Activated CD4-positive, alpha-beta T cell treated with anti-CD3 and anti-CD28 coated beads for 36 hours (primary cell): ENCODE data around the gene C2orf81. TPM values are rescaled to one million over a fixed set of nuclear protein-coding genes. Genes with fewer than 3 reads are reported as not detected.

Source experiments
- ATAC-seq: fragments of 200-7000 bp; cut with Tn5 transposase; one replicate; pipeline ENCODE4 v1.10.0; 2021; ENCODE audit warnings: mild to moderate bottlenecking, moderate library complexity
- CTCF ChIA-PET: fragments of 350-600 bp; sonication (Branson Sonifier 250); formaldehyde crosslinking; loops from one replicate; lab custom pipeline; 2021; ENCODE audit warnings: antibody characterized with exemption; lab: Charles Lee
- POLR2A ChIA-PET: fragments of 350-600 bp; sonication (Branson Sonifier 250); formaldehyde crosslinking; loops from one replicate; lab custom pipeline; 2021; ENCODE audit warnings: antibody characterized with exemption, inconsistent platforms; lab: Charles Lee
- DNase-seq: peaks from one replicate; pipeline ENCODE4 v3.0.0-alpha.2; 2020
- H3K27ac Mint-ChIP-seq: one replicate; pipeline ENCODE4 v1.8.0; 2021; ENCODE audit warnings: mixed read lengths
- H3K27me3 Mint-ChIP-seq: one replicate; pipeline ENCODE4 v1.8.0; 2021; ENCODE audit warnings: mixed read lengths
- H3K36me3 Mint-ChIP-seq: one replicate; pipeline ENCODE4 v1.8.0; 2021; ENCODE audit warnings: low read depth, mixed read lengths
- H3K4me1 Mint-ChIP-seq: one replicate; pipeline ENCODE4 v1.8.0; 2021; ENCODE audit warnings: mixed read lengths
- H3K4me3 Mint-ChIP-seq: one replicate; pipeline ENCODE4 v1.8.0; 2021; ENCODE audit warnings: mild to moderate bottlenecking, moderate library complexity, mixed read lengths
- H3K9me3 Mint-ChIP-seq: one replicate; pipeline ENCODE4 v1.8.0; 2021; ENCODE audit warnings: low read depth, mixed read lengths
- intact Hi-C, 2 experiments: fragments of 100-400 bp; cut with DNase I in 1 of 2; cut with micrococcal nuclease in 1 of 2; formaldehyde crosslinking; loops; one replicate each; pipeline versions ENCODE4 v1.14.2 to v1.15.1; 2022 to 2024; cut with DNase I, micrococcal nuclease
- total RNA-seq, 2 experiments: library from RNA; stranded (reverse); gene quantifications; one replicate each; pipeline ENCODE4 v1.2.3, GENCODE V29; 2021

C2orf81 gene
- total RNA-seq, 2 experiments from 2014 or later = 4.5 to 4.9 TPM

- Mint-ChIP-seq H3K4me1 (peaks cover 37% of the 10 kb centered on the region), H3K27ac (peak within 1 kb of the TSS; percentile 99), H3K36me3 (peaks cover 31% of the 10 kb centered on the region), H3K9me3 (no peaks in the 10 kb centered on the region), H3K27me3 (no peaks in the 10 kb centered on the region), H3K4me3 (peak within 1 kb of the TSS; percentile 90)
- POLR2A ChIA-PET = interaction anchor here (0.6 to 2.3 kb wide), 14 partner anchors 9 to 473 kb away, joined by 3 to 18 read pairs (median 4); partner anchors contain the start of genes AUP1, CCDC142, DQX1 and HTRA2
- intact Hi-C loops = loop anchor here (1.0 to 5.0 kb wide), 10 partner anchors 14 to 531 kb away; partner anchors contain the start of genes MRPL53 (in 2 of the 2), C2orf81 (in 1 of the 2), DGUOK (in 1 of the 2) and DOK1 (in 1 of the 2)
- ATAC-seq = peak; percentile 88
- peak; percentile 99 for DNase-seq
- CTCF ChIA-PET = interaction anchor here (0.6 to 6.6 kb wide), 12 partner anchors 10 to 260 kb away, joined by 3 to 62 read pairs (median 4); partner anchors contain the start of genes CCDC142, MRPL53, MTHFD2 and TTC31
These were observed 36.9 kb upstream of the C2orf81 start, which contains the start of gene WBP1 for GRCh38 chr2:74458132-74458937. TSS of gene WBP1 (plus strand) at chr2:74458438. CDS start at chr2:74458603, 165 bp downstream.

- POLR2A ChIA-PET = interaction anchor here (1.0 to 2.3 kb wide), 9 partner anchors 9 to 279 kb away, joined by 3 to 18 read pairs (median 5); partner anchors contain the start of genes AUP1, CCDC142, DQX1 and HTRA2
- peaks cover 40% of the 10 kb centered on the region for H3K4me1 Mint-ChIP-seq
These were observed 36.2 kb upstream of the C2orf81 start for GRCh38 chr2:74457549-74458131.

GRCh38 chr2:74457129-74457548 is 35.7 kb upstream of the C2orf81 start:
- peaks cover 44% of the 10 kb centered on the region for H3K4me1 Mint-ChIP-seq
- peaks cover 28% of the 10 kb centered on the region for H3K36me3 Mint-ChIP-seq
- H3K27ac Mint-ChIP-seq = peak overlapping the region; percentile 98
- intact Hi-C loops = loop anchor here (1.0 to 5.0 kb wide), 4 partner anchors 8 to 530 kb away; partner anchors contain the start of genes MOGS (in 2 of the 2) and DGUOK (in 1 of the 2)
- ChIA-PET CTCF (interaction anchor here (1.2 to 6.6 kb wide), 5 partner anchors 11 to 61 kb away, joined by 3 to 62 read pairs (median 14); partner anchors contain the start of genes C2orf81, CCDC142, MRPL53 and TTC31), POLR2A (interaction anchor here (0.6 to 1.9 kb wide), 3 partner anchors 12 to 25 kb away, joined by 3 to 9 read pairs (median 6); partner anchors contain the start of gene MRPL53)
- ATAC-seq (no peak), DNase-seq (no peak)
- no peaks in the 10 kb centered on the region for H3K27me3 Mint-ChIP-seq
- H3K4me3 Mint-ChIP-seq = peak overlapping the region; percentile 90
- H3K9me3 Mint-ChIP-seq = no peaks in the 10 kb centered on the region

More at GRCh38 chr2:74457549-74458131, 36.2 kb upstream of the C2orf81 start:
- no peaks in the 10 kb centered on the region for H3K9me3 Mint-ChIP-seq
- peak overlapping the region; percentile 99 for H3K27ac Mint-ChIP-seq
- ATAC-seq (peak; percentile 42), DNase-seq (peak; percentile 91)
- intact Hi-C loops = loop anchor here (1.0 to 5.0 kb wide), 12 partner anchors 8 to 530 kb away; partner anchors contain the start of genes MOGS (in 2 of the 2), MRPL53 (in 2 of the 2), C2orf81 (in 1 of the 2) and DGUOK (in 1 of the 2)
- CTCF ChIA-PET = interaction anchor here (0.7 to 6.6 kb wide), 10 partner anchors 10 to 259 kb away, joined by 3 to 62 read pairs (median 4); partner anchors contain the start of genes CCDC142, MRPL53, MTHFD2 and TTC31
- H3K4me3 Mint-ChIP-seq = peak overlapping the region; percentile 90
- peaks cover 28% of the 10 kb centered on the region for H3K36me3 Mint-ChIP-seq
- H3K27me3 Mint-ChIP-seq = no peaks in the 10 kb centered on the region

- Mint-ChIP-seq H3K27ac (peak within 1 kb of the TSS; percentile 98), H3K4me1 (peaks cover 43% of the 10 kb centered on the region), H3K9me3 (no peaks in the 10 kb centered on the region), H3K36me3 (peaks cover 23% of the 10 kb centered on the region), H3K4me3 (peak within 1 kb of the TSS; percentile 90), H3K27me3 (no peaks in the 10 kb centered on the region)
- ATAC-seq = peak; percentile 59
- peak; percentile 98 for DNase-seq
- ChIA-PET CTCF (interaction anchor here (0.6 to 6.6 kb wide), 12 partner anchors 12 to 205 kb away, joined by 3 to 62 read pairs (median 8); partner anchors contain the start of genes AUP1, CCDC142, HTRA2 and MRPL53), POLR2A (interaction anchor here (0.6 to 1.3 kb wide), 8 partner anchors 12 to 76 kb away, joined by 3 to 16 read pairs (median 4); partner anchors contain the start of genes AUP1, CCDC142, DQX1 and TTC31)
- intact Hi-C loops = loop anchor here (1.0 to 5.0 kb wide), 14 partner anchors 14 to 1220 kb away; partner anchors contain the start of genes AUP1 (in 2 of the 2), C2orf81 (in 2 of the 2), HTRA2 (in 2 of the 2) and PCGF1 (in 2 of the 2)
These were observed 33.5 kb upstream of the C2orf81 start, which contains the start of gene INO80B for GRCh38 chr2:74454654-74455511. TSS of gene INO80B (plus strand) at chr2:74455087. CDS start at chr2:74455117, 30 bp downstream.

GRCh38 chr2:74450570-74451190 is 29.3 kb upstream of the C2orf81 start:
- Mint-ChIP-seq H3K4me1 (peaks cover 23% of the 10 kb centered on the region), H3K36me3 (peaks cover 6% of the 10 kb centered on the region), H3K9me3 (no peaks in the 10 kb centered on the region), H3K27me3 (peaks cover 2% of the 10 kb centered on the region), H3K4me3 (no peak overlapping the region), H3K27ac (no peak overlapping the region)
- DNase-seq (no peak), ATAC-seq (no peak)
- ChIA-PET POLR2A (no interaction called here), CTCF (interaction anchor here (0.6 kb wide), 1 partner anchor 59 kb away, joined by 3 read pairs; no protein-coding TSS in a partner anchor)
- intact Hi-C loops = no loop called here

GRCh38 chr2:74448771-74449170 is 27.4 kb upstream of the C2orf81 start:
- Mint-ChIP-seq H3K4me3 (no peak overlapping the region), H3K27me3 (peaks cover 10% of the 10 kb centered on the region), H3K4me1 (peaks cover 10% of the 10 kb centered on the region), H3K27ac (no peak overlapping the region), H3K9me3 (no peaks in the 10 kb centered on the region), H3K36me3 (no peaks in the 10 kb centered on the region)
- CTCF ChIA-PET = no interaction called here
- ATAC-seq (no peak), DNase-seq (no peak)
- intact Hi-C loops = no loop called here
- POLR2A ChIA-PET = interaction anchor here (0.6 kb wide), 1 partner anchor 625 kb away, joined by 3 read pairs; no protein-coding TSS in a partner anchor

- peaks cover 14% of the 10 kb centered on the region for H3K27me3 Mint-ChIP-seq
- H3K36me3 Mint-ChIP-seq = no peaks in the 10 kb centered on the region
These were observed 26.0 kb upstream of the C2orf81 start for GRCh38 chr2:74447230-74447999.

GRCh38 chr2:74444498-74445318 is 23.3 kb upstream of the C2orf81 start:
- intact Hi-C loops = no loop called here
- POLR2A ChIA-PET = interaction anchor here (0.6 kb wide), 1 partner anchor 14 kb away, joined by 3 read pairs; the partner anchor contains the start of gene WBP1
- no peaks in the 10 kb centered on the region for H3K36me3 Mint-ChIP-seq
- no peak for DNase-seq
- CTCF ChIA-PET = no interaction called here
- H3K27me3 Mint-ChIP-seq = peaks cover 22% of the 10 kb centered on the region
- no peak overlapping the region for H3K27ac Mint-ChIP-seq
- no peaks in the 10 kb centered on the region for H3K9me3 Mint-ChIP-seq
- ATAC-seq = no peak
- peaks cover 10% of the 10 kb centered on the region for H3K4me1 Mint-ChIP-seq
- H3K4me3 Mint-ChIP-seq = no peak overlapping the region

More at GRCh38 chr2:74447230-74447999, 26.0 kb upstream of the C2orf81 start:
- CTCF ChIA-PET = interaction anchor here (0.7 kb wide), 1 partner anchor 198 kb away, joined by 3 read pairs; no protein-coding TSS in a partner anchor
- POLR2A ChIA-PET = no interaction called here
- DNase-seq (no peak), ATAC-seq (no peak)
- H3K4me3 Mint-ChIP-seq = no peak overlapping the region
- H3K4me1 Mint-ChIP-seq = peaks cover 1% of the 10 kb centered on the region
- intact Hi-C loops = no loop called here
- H3K27ac Mint-ChIP-seq = no peak overlapping the region
- no peaks in the 10 kb centered on the region for H3K9me3 Mint-ChIP-seq
